Iris pigment epithelial cell (primary cell): ENCODE results near the gene UTP11.

Experiments used
- DNase-seq: peaks from one replicate; pipeline ENCODE4 v3.0.0-alpha.2; 2011; ENCODE audit warnings: low read depth

UTP11 gene

DNA sequence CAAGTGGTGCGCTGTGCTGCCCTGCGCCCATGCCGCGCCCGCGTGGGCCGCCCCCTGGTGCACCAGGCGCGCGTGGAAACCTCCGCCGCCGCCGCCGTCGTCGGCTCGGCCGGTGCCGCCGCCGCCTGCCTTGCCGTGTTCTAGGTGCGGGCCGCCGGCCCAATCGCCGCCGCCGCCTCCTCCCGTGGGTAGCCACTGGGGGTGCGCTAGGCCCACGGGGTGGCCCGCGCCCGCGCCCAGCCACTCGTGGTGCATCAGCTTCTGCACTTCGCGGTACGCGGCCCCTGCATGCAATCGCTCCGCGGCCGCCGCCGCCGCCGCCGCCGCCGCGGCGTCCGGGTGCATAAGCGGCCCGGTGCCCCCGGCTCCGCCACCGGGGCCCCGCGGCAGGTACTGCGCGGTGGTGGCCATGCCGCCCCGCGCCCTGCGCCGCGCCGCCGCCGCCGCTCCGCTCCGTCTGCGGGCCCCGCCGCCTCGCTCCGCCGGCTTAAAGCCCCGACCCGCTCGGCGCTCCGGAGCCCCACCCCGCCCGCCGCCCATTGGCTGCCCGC is 33.9 kb downstream of the UTP11 start, which contains the start of gene POU3F1:
TSS of gene POU3F1 (minus strand) at position 461 of the 551 bp plus-strand sequence. CDS start at position 411, 50 bp downstream.
- no peak for DNase-seq

DNA sequence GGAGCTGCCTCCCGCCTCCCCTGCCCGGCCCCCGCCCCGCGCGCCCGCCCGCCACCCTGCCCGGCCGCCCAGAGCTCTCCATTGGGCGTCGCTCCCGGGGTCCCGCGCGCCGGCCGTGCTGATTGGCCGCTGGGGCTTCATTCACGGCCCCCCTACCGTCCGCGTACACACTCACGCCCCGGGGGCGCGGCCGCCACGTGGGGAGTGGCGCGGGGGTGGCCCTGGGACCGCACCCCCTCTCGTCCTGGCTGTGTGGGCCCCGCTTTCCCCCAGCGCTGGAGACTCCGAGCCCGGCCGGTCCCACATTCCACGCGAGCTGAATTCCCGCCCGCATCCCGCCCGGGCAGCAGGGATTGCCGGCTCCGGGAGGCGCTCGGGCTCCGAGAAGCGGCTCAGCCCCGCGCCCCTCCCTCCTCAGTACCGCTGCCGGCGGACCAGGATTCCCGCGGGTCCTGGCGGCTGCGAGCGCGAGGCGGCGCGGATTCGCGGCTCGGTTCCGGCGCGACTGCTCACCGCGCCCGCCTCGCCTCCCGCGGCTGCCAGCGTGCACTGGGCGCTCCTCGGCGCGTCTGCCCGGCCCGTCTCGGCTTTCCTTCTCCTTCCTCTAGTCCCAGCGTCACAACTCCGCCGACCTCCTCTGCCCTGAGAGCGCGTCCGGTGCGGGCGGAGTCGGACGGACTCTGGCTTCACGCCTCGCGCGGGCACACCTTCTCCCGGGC is 34.5 kb downstream of the UTP11 start:
- DNase-seq, result peak; percentile 85

DNA sequence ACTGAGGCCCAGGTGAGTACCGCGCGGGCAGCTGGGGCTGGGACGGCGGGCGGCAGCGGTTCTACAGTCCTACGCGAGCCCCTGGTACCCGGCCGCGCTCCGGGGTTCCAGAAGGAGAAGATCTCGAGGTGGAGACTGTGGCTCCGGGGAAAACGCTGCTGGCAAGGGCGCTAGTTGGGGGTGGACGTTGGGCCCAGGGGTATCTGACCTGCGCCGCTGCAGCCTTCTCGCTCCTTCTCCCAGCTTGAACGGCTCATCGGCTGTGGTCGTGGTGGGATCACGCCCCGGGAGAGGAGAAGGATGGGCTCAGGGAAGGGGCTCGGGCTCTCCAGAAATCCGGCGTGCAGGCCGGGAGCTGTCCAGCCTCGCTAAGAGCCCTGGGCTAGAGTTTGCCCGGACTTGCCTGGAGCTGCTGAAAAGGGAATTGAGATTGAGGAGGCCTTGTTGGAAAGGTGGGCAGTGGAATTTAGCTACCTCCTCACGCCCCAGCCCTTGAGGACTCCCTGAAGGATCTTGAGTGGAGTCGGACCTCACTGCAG is 35.1 kb downstream of the UTP11 start:
- DNase-seq, result peak; percentile 54

DNA sequence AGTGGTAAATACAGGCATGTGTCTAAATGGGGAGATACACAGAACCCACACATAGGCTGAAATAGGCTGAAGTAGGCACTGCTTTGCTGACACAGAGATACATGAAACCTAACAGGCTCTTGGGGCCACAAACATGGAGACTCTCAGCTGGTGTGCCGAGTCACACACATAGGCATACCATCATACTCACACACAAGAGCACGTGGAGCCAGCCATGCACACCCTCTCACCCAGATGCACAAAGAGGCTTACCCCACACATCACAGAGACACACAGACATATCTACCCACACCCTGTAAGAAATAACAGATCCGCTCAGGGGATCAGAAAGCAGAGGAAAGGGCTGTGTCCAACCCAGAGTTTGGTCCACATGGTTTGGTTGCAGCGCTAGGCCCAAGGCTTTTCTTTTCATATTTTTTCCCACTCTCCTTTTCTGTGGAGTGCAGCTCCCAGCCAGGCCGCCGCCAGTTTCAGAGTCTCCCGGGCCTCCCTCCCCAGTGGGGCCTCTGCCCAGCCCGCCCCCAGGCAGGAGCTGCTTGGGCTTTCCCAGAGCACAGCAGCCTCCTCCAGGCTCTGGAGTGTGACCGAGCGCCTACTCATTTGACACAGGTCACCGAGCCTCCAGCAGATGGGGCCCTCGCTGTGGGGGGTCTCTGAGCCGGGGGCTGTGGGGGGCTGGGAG is 38.0 kb downstream of the UTP11 start:
- no peak for DNase-seq

DNA sequence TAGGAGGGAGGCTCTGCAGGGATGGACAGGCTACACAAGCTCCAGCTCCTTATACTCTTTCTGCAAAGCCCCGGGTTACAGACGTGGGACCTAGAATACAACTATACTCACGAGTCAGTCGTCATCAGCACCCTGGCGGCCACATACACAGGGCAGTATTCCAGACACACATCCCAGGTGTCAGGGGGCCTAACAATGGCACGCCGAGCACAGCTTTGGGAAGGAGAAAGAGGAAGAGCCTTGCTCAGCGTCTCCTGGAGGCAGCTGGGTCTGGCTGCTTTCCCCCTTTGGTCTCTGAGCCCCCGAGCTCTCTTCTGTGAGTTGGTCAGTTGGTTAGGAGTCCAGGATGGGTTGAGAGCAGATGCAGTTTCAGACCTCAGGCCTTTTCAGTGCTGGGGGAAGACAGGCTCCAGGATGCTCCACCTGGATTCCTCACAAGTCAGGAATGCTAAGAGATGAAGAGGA is 38.6 kb downstream of the UTP11 start:
- DNase-seq, result no peak

DNA sequence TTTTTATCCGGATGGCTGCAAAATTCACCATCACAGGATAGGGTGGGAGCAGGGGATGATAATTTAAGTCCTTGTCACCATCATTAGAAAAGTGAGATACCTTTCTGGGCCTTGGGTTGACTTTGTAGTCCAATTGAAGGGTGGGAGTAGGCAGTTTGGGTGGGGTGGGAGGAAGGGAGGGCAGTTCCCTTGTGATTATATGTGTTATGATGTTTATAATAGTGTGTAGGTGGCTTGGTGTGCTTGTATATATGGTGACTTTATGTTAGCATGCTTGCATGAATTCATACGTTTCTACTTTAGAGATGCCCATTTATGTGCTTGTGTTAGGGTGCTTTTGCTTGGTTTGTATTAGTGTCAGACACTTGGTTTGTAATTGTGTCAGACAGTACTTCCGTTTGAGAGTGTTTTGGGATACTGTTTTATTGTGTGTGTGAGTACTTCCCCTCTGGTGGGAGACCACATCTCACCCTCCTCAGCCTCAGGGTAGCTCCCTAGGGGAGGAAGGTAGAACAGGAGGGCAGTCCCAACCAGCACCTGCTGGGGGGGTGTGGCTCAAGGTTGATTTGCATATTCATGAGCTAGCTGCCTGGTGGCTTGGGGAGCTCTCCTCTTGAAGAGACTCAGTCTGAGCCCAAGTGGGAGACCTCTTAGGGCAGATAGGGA is 40.3 kb downstream of the UTP11 start:
- DNase-seq, result no peak

DNA sequence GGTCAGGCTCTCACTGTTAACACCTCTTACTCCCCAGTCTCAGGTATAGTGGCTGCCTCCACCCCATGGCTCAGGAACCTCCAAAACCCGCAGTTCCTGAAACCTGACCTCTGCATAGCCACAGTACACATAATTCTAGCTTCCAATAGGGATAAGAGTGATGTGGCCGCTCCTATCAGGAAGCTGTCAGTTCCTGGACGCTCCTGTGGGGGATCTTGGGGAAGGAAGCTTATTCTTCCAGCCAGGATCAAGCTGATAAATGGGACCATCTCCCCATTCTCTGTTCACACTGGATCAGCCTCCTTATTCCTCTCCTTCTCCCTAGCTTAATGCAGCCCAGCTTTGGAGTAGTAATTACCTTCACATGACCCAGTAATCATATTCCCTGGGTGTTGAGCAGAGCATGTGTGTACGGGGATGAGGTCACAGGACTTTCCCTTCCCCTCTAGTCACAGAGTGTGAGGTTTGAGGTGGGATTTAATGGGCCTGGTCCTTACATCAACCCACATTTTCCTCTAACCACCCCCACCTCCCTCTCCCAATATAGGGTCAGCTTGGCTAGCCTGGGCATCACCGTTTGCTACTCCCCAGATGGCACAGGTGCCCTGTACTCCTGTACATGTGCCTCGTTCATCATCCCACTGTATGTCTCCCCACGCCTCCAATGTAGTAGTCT is 41.0 kb downstream of the UTP11 start:
- no peak for DNase-seq

DNA sequence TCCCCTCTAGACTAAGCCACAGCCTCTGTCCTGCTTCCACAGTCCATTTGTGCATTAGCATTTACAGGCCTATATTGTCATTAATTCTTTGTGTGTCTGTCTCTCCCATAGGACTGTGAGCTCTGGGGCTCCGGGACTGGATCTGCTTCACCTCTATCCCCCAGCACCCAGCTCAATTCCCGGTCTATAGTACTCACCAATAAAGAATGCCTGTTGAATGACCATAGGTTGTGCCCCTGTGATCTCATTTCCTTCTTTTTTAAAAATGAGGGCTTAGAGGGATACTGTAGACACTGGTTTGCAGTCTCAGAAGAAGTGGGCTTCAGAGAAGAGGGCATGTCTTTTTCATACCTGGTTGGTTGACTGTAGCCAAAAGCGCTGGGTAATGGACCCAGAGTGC is 42.9 kb downstream of the UTP11 start:
- no peak for DNase-seq

DNA sequence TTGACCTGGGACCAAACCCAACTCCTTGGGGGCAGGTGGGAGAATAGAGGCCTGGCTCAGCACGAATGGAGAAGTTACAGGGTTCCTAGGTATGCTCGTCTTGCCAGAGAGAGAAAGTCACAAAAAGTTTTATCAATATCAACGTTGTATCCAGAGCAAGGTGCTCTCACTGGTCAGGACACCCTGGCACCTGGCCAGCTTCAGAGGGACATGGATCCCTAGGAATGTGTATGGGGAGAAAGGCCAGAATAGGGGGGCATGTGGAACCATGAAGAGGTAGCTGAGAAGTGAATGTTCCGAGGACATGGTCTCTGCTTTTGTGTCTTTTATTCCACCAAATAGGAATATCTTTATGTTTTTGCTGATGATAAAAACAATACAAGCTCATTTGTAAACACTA is 43.4 kb downstream of the UTP11 start:
- DNase-seq, result no peak

DNA sequence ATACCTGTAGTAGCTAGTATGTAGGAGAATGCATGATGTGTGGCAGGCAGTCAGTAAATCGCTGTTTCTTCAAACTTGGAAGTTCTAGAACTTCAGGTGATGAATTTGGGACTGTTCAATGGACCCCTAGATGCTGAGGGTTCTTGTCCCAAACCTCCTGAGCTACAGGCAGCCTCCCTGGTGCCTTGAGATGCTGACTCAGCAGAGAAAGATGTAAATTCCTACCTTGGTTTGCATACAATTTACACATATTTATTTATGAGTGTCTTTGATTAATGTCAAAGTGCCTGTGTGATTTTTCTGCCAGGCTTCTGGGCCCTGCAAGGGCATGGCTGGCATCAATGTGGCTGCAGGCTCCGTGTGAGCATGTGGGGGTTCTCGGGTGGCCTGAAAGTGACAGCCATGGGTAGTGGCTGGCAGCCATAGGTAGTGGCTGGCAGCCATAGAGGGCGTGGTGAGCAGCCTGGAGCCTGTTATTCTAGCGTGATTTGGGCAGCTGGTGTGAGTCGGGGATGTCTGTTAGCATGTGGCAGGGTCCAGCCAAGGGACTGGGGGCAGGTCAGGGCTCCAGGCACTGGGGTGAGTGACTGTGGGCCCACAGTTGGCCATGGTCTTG is 47.2 kb downstream of the UTP11 start:
- no peak for DNase-seq

DNA sequence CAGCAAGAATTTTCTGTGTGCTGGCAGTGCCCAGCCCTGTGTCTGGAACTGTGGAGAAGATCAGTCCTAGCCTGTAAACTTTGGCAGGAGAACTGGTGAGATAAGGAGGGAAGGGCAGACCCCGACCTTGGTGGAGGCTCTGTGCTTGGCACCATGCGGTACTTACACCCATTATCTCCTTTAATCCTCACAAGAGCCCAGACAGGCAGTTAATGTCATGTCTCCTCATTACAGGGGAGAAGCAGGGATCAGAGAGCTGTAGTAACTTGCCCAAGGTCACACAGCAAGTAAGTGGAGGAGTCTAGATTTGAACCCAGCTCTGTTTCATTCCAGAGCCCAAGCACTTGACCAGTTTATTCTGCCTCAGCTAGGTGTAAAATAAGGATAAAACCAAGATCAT is 48.0 kb downstream of the UTP11 start:
- no peak for DNase-seq

DNA sequence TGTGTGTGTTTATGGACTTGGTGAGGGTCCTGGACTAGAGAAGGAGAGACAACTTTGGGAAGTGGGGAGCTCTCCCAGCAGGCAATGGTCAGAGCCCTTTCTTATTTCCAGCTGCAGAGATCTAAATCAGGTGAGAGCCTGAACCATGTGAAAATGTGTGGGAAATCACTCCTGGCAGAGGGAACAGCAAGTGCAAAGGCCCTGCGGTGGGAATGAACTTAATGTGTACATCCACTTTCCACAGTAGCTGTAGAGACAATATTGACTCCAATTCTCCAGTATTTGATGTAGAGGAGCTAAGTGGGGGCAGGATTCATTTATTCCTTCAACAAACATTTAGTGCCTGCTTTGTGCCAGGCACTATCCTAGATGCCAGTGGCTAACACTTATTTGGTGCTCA is 48.8 kb downstream of the UTP11 start:
- DNase-seq, result no peak

DNA sequence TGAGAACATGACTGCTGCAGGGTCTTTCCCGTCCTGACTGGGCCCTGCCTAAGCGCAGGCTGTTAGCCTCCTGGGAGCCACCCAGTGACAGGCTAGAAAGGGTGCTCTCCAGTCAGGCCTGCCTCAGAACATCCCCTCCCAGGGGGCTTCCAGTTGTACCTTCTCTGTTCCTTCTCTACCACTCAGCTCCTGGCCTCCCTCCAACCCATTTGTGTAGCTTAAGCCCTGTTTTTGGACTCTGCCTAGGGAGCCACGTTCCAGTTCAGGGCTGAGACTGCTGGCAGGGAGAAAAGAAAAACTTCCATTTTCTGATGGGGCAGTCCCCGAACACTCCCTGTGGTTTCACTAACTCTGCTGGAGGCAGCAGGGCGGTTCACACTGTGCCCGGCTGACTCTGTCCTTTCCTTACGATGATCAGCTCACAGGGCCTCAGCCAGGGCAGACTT is 49.4 kb downstream of the UTP11 start:
- DNase-seq, result no peak

DNA sequence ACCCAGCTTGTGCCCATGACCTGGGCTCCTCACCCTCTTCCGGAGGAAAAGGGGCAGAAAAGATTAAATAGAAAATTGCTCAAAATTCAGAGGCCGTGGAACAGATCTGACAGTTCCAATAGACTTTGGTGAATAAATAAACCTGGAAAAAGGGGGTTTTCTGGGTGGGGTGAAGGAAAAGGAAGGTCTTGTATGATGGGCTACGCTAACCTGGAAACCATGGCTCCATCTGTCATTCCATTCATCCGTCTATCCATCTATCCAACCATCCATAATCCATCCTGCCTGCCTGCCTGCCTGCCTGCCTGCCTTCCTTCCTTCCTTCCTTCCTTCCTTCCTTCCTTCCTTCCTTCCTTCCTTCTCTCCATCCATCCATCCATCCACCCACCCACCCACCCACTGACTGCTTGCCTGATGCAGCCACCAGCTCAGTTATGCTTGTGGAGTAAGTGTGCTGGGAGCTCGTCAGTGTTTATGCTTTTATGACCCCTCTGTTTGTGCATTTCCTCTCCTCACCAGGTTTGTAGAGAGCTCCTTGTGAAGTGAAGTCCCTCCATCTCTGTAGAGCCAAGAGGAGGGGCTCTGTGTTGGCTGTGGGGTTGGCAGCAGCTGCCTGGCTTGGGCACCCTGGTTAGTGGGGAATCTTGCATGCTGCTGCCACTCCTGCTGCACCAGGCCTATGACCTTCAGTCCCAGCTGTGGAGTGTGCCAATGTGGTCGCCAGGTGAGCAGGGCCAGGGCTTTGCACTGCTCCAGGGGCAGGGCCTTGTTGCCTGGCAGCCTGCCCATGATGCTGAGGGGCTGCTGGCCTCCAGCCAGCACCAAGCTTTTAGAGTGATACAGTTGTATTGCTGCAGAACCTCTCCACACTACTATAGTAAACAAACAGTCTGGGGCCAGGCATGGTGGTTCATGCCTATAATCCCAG is 50.1 kb downstream of the UTP11 start:
- DNase-seq, result no peak

DNA sequence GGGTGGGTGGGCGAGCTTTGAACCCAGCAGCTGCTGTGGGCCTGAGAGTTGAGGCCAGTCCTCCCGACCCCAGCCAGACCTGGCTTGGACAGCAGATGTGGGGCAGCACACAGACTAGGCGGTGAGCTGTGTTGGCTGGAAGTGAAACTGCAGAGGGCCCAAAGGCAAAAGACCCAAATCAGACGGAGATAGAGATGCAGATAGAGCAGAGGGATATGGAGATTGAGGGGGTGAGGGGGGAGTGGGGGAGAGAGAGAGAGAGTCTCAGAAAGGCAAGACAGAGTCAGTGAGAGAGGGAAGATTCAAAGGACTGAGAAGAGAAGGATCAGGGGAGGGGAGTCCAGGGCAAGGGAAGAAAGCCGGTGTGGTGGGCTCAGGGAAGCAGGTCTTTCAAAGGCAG is 51.1 kb downstream of the UTP11 start:
- DNase-seq, result no peak

DNA sequence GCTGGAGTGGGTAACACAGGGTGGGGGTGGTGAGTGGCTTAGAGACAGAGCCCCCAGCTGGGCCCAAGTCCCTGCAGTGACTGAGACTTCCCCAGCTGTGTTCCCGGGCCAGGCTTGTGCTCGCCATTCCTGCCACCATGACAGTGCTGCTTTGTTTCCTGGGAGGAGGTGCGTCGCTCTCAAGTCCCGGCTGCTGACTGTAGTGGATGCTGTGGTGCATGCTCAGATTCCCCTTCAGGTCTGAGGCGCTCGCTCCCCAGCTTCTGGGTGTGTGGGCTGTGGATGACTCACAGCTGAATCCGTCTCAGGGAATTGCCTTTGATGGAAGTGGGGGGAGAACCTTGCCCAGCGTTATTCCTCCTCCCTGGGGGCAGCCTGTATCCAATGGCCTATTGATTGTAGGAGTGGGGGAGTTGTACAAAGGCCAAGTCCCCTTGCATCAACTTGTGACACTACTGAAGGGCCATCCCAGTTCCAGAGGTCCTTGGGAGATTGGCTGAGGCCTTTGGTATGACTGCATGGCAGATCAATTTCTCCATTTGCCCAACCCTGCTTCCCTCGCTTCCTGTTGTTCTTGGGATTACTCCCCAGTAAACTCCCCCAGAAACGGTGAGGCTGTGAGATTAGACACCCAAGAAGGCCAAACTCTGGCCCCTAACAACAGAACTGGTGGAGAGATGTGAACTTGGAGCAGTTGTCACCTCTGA is 51.8 kb downstream of the UTP11 start:
- DNase-seq, result peak; percentile 89

DNA sequence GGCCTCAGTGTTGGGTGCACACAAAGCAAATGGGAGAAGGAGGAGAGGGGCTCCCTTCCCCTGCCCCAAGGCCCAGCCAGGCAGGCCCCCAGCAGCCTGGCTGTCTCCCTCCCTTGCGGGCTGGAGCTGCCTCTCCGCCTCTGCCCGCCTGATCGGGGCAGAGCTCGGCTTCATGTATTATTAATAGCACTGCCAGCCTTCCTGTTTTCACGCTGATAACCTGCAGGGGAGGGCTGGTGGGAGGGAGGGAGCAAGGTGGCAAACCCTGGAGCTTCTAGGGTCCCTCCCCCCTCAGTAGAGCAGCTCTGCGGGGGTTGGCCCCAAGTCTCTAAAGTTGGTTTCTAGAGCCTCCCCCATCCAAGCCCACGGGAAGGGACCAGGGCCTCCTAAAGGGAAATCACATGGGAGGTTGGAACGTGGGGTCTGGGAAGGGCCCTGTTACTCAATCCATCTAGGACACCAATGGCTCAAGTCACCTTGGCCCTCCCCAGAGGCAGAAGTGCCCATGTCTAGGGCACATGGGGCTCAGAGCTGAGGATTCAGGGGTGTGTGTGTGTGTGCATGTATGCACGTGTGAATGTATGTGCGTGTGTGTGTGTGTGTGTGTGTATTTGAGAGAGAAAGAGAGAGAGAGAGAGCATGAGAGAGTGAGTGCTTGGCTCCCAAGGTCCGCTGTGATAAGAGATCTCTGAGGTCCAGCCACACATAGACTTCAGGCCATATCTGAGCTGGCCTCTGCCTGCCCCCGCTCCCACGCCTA is 55.9 kb downstream of the UTP11 start:
- DNase-seq, result no peak

DNA sequence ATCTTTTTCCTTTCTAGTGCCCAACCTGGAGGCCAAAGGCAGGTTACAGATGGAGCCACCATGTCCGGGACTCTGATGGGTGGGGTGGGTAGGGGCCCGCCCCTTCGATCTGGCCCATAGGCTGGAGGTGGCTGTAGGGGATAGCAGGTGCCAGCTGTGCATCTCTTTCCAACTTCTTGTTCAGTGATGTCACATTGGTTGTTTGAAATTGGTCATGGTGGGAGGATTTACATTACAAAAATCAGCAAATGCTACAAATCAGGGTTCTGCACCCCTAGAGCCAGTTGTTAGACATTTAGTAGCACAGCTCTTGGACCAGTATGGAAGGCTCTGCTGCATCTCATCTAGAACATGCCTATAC is 56.4 kb downstream of the UTP11 start:
- no peak for DNase-seq
